Measurements from ENCODE around the gene ST8SIA6.

DNA sequence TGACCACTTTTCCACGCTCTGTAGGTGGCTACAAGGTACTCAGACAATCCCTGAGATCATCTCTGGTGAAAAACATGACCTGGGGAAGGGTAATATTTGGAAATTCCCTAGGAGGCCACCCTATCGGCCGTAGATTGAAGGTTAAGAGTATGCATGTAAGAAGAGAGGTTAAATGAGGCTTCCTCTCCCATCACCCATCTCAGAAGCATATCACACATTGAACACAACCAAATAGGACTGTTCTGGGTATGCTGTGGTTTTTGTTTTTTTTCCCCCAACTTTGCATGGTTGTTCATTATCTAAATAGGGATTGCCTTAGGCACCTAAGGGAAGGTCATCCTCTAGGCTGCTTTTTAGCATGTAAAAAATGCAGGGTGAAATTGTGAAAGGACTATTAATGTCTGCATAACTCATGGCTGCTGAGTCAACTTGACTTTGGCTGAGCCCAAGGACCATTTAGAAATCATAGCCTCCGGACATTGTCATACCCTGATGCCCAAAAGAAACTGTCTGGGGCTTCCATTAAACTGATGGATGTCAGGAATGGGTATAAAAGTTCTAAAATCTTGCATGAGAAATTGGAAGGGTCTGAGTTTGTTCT lies 24.7 kb upstream of the ST8SIA6 start:
- TF ChIP-seq CBX3 (IDR thresholded peaks at IDR 0.05; ENCODE audit: borderline replicate concordance, low read depth) (no peak), RBBP5 (conservative IDR thresholded peaks at IDR 0.05) (no peak), TCF12 (IDR thresholded peaks at IDR 0.05; ENCODE audit: low read depth, low read length) (no peak), BACH1 (IDR thresholded peaks at IDR 0.05; ENCODE audit: borderline replicate concordance) (no peak), POLR2A (IDR thresholded peaks at IDR 0.05; ENCODE audit: low read depth, low read length) (no peak)
- TF ChIP-seq, protein P1, sequence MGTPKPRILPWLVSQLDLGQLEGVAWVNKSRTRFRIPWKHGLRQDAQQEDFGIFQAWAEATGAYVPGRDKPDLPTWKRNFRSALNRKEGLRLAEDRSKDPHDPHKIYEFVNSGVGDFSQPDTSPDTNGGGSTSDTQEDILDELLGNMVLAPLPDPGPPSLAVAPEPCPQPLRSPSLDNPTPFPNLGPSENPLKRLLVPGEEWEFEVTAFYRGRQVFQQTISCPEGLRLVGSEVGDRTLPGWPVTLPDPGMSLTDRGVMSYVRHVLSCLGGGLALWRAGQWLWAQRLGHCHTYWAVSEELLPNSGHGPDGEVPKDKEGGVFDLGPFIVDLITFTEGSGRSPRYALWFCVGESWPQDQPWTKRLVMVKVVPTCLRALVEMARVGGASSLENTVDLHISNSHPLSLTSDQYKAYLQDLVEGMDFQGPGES (IDR thresholded peaks at IDR 0.05) = no peak

Measured in GM12878 (cell line).